B cell (primary cell): ENCODE measurements around the gene UBE2O.

ENCODE experiments used
- CTCF ChIP-seq: fragments of 200-600 bp; IDR thresholded peaks from one replicate; pipeline ENCODE4 v1.8.0; 2022; ENCODE audit warnings: antibody characterized with exemption, mild to moderate bottlenecking
- EZH2 ChIP-seq: IDR thresholded peaks from 2 replicates; pipeline ENCODE4 v1.6.1; 2012; ENCODE audit warnings: borderline replicate concordance, low read depth, mild to moderate bottlenecking, moderate library complexity, low read length; ENCODE audit not compliant: insufficient read depth, poor library complexity, severe bottlenecking

GRCh38 chr17:76384987-76385891 is 67.7 kb downstream of the UBE2O start:
- no peak for TF ChIP-seq CTCF
- TF ChIP-seq EZH2, result peak; percentile 48
